ENCODE data around the gene TPP1.
A peak's percentile ranks its signal among the peaks of the same experiment; 100 is the strongest.

TPP1 gene

GRCh38 chr11:6646918-6647679 is 27.9 kb upstream of the TPP1 start:
- DNase-seq = peak; percentile 42

- no peak for DNase-seq
Measured at GRCh38 chr11:6646576-6646917, 27.3 kb upstream of the TPP1 start.

- no peak for DNase-seq
Measured at GRCh38 chr11:6646071-6646470, 26.8 kb upstream of the TPP1 start.

GRCh38 chr11:6642957-6643356 is 23.7 kb upstream of the TPP1 start:
- no peak for DNase-seq

- no peak for DNase-seq
Measured at GRCh38 chr11:6640985-6641701, 21.9 kb upstream of the TPP1 start.

- DNase-seq = no peak
Measured at GRCh38 chr11:6640036-6640984, 21.1 kb upstream of the TPP1 start.

- DNase-seq = no peak
Measured at GRCh38 chr11:6638429-6638828, 19.2 kb upstream of the TPP1 start.

GRCh38 chr11:6637871-6638270 is 18.6 kb upstream of the TPP1 start:
- no peak for DNase-seq

- no peak for DNase-seq
Measured at GRCh38 chr11:6636480-6636879, 17.3 kb upstream of the TPP1 start.

GRCh38 chr11:6635082-6635932 is 16.1 kb upstream of the TPP1 start:
- DNase-seq = no peak

GRCh38 chr11:6634534-6634933 is 15.3 kb upstream of the TPP1 start:
- DNase-seq = no peak

- no peak for DNase-seq
Measured at GRCh38 chr11:6633422-6634408, 14.5 kb upstream of the TPP1 start.

- DNase-seq = no peak
Measured at GRCh38 chr11:6632116-6633073, 13.2 kb upstream of the TPP1 start.

- DNase-seq = no peak
Measured at GRCh38 chr11:6631361-6631890, 12.2 kb upstream of the TPP1 start.

- DNase-seq = no peak
Measured at GRCh38 chr11:6630632-6631291, 11.5 kb upstream of the TPP1 start.

- no peak for DNase-seq
Measured at GRCh38 chr11:6629892-6630631, 10.8 kb upstream of the TPP1 start.

GRCh38 chr11:6629573-6629891 is 10.3 kb upstream of the TPP1 start:
- no peak for DNase-seq

- DNase-seq = no peak
Measured at GRCh38 chr11:6628526-6628925, 9.3 kb upstream of the TPP1 start.

All from activated CD4-positive, alpha-beta T cell treated with anti-CD3 and anti-CD28 coated beads for 48 hours (primary cell).